DOHH2 (cell line): ENCODE measurements around the gene ANKRD22.
A peak's percentile ranks its signal among the peaks of the same experiment; 100 is the strongest.

Source experiments
- H3F3A ChIP-seq: fragments of 200-600 bp; sonication (generic), shearing (Covaris generic); 2 replicates; pipeline ENCODE4 v1.6.0; 2016; ENCODE audit warnings: antibody characterized with exemption, mild to moderate bottlenecking; ENCODE audit not compliant: control insufficient read depth, insufficient read depth
- H3K27ac ChIP-seq: fragments of 200-600 bp; sonication (generic); 2 replicates; pipeline ENCODE4 v1.5.1; 2014; ENCODE audit warnings: low read depth, mild to moderate bottlenecking, low read length, moderate library complexity
- H3K27me3 ChIP-seq: fragments of 200-600 bp; sonication (generic); 2 replicates; pipeline ENCODE4 v1.6.1; 2014; ENCODE audit warnings: mild to moderate bottlenecking, low read length, mixed read lengths; ENCODE audit not compliant: control insufficient read depth
- H3K36me3 ChIP-seq: fragments of 200-600 bp; sonication (generic); 2 replicates; pipeline ENCODE4 v1.6.1; 2014; ENCODE audit warnings: mild to moderate bottlenecking, low read length, moderate library complexity, mixed read lengths; ENCODE audit not compliant: control insufficient read depth
- H3K4me1 ChIP-seq: fragments of 200-600 bp; sonication (generic); 2 replicates; pipeline ENCODE4 v1.6.1; 2014; ENCODE audit warnings: mild to moderate bottlenecking, low read length, mixed read lengths; ENCODE audit not compliant: control insufficient read depth
- H3K4me2 ChIP-seq: fragments of 200-600 bp; sonication (generic); 2 replicates; pipeline ENCODE4 v1.6.0; 2014; ENCODE audit warnings: mild to moderate bottlenecking, low read length, moderate library complexity
- H3K4me3 ChIP-seq: fragments of 200-600 bp; sonication (generic); 2 replicates; pipeline ENCODE4 v1.5.1; 2014; ENCODE audit warnings: mild to moderate bottlenecking, low read length, mixed read lengths
- H3K79me2 ChIP-seq: fragments of 200-600 bp; sonication (generic); 2 replicates; pipeline ENCODE4 v1.6.1; 2014; ENCODE audit warnings: mild to moderate bottlenecking, low read length, mixed read lengths; ENCODE audit not compliant: control insufficient read depth
- H3K9me2 ChIP-seq: fragments of 200-600 bp; sonication (generic); replicated peaks from 2 replicates; pipeline ENCODE4 v1.6.1; 2014; ENCODE audit warnings: mild to moderate bottlenecking, low read length, mixed read lengths; ENCODE audit not compliant: control insufficient read depth
- H3K9me3 ChIP-seq: fragments of 200-600 bp; sonication (generic); 2 replicates; pipeline ENCODE4 v1.6.1; 2014; ENCODE audit warnings: antibody characterized with exemption, low read length, mixed read lengths; ENCODE audit not compliant: control insufficient read depth, insufficient read depth
- H4K20me1 ChIP-seq: fragments of 200-600 bp; sonication (generic); 2 replicates; pipeline ENCODE4 v1.6.0; 2014; ENCODE audit warnings: low read depth, mild to moderate bottlenecking, antibody characterized with exemption, low read length, moderate library complexity; ENCODE audit not compliant: control insufficient read depth, insufficient read depth
- EZH2phosphoT487 ChIP-seq: fragments of 200-600 bp; sonication (generic); IDR thresholded peaks from 2 replicates; pipeline ENCODE4 v1.6.1; 2017; ENCODE audit warnings: borderline replicate concordance, mild to moderate bottlenecking, antibody characterized with exemption, low read length, moderate library complexity, mixed read lengths
- TF ChIP-seq, protein P1 (sequence below): fragments of 200-600 bp; sonication (generic); IDR thresholded peaks from one replicate; pipeline ENCODE4 v1.5.1; 2014; ENCODE audit warnings: antibody characterized with exemption, mild to moderate bottlenecking, low read depth, low read length; ENCODE audit not compliant: poor library complexity, severe bottlenecking

The ANKRD22 gene

DNA sequence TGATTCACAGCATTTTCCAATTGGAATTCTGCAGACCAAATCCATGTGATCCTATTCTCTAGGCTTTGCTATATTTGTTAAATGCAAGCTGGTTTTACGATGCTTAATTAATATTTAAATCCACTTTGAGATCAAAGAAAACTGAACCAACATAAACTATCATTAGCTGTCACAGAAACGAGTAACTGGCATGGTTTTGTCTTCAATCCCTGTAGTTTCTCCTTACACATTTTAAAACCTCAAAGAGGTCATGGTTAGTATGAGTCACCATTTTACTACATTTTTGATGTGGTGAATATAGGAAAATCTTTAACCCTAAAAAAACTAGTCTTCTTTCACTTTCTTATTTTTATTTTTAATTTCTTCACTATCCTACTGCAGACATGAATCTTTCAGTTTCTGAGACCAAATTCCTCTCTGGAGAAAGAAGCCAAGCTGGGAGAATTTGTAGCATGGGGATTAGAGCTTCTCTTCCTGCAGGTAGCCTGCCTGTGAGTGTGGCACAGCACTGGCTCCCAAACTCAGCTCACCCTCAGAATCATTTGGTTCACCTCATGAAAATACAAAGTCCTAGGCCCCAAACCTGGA, 57.8 kb downstream of the ANKRD22 start:
- no peaks in the 10 kb centered on the region for H3F3A ChIP-seq
- no peaks in the 10 kb centered on the region for H3K4me1 ChIP-seq
- H3K27ac ChIP-seq, result no peak overlapping the region
- no peaks in the 10 kb centered on the region for H3K27me3 ChIP-seq
- no peaks in the 10 kb centered on the region for H3K36me3 ChIP-seq
- no peak overlapping the region for H3K4me2 ChIP-seq
- TF ChIP-seq EZH2phosphoT487, result no peak
- TF ChIP-seq, protein P1, sequence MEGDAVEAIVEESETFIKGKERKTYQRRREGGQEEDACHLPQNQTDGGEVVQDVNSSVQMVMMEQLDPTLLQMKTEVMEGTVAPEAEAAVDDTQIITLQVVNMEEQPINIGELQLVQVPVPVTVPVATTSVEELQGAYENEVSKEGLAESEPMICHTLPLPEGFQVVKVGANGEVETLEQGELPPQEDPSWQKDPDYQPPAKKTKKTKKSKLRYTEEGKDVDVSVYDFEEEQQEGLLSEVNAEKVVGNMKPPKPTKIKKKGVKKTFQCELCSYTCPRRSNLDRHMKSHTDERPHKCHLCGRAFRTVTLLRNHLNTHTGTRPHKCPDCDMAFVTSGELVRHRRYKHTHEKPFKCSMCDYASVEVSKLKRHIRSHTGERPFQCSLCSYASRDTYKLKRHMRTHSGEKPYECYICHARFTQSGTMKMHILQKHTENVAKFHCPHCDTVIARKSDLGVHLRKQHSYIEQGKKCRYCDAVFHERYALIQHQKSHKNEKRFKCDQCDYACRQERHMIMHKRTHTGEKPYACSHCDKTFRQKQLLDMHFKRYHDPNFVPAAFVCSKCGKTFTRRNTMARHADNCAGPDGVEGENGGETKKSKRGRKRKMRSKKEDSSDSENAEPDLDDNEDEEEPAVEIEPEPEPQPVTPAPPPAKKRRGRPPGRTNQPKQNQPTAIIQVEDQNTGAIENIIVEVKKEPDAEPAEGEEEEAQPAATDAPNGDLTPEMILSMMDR, result no peak
- no peaks in the 10 kb centered on the region for H3K9me3 ChIP-seq
- H3K9me2 ChIP-seq, result no peaks in the 10 kb centered on the region
- no peaks in the 10 kb centered on the region for H4K20me1 ChIP-seq
- H3K4me3 ChIP-seq, result no peak overlapping the region
- H3K79me2 ChIP-seq, result no peaks in the 10 kb centered on the region

DNA sequence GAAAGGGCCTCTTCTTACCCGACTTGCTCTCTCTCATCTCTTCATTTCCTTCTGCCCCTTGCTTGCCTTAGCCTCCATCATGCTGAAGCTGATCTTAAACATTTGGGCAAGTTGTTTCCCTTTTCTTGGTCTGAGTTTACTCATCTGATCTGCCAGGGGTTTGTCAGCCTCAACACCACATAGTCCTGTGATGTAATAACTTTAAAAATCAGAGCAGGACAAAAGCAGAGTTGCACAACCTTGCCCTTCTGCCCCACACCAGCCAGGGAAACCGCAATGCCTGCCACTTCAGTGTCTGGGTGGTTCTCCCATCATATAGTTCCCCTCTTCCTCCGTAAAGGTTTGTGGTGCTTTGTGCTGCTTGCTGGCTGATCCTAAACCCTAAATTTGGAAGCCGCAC, 59.0 kb downstream of the ANKRD22 start:
- Histone ChIP-seq H3K9me2 (no peaks in the 10 kb centered on the region), H4K20me1 (no peaks in the 10 kb centered on the region), H3K27me3 (no peaks in the 10 kb centered on the region), H3K4me3 (no peak overlapping the region), H3F3A (no peaks in the 10 kb centered on the region), H3K27ac (no peak overlapping the region), H3K79me2 (no peaks in the 10 kb centered on the region), H3K36me3 (no peaks in the 10 kb centered on the region), H3K4me2 (no peak overlapping the region), H3K4me1 (no peaks in the 10 kb centered on the region), H3K9me3 (no peaks in the 10 kb centered on the region)
- no peak for TF ChIP-seq EZH2phosphoT487
- TF ChIP-seq, protein P1, result no peak

DNA sequence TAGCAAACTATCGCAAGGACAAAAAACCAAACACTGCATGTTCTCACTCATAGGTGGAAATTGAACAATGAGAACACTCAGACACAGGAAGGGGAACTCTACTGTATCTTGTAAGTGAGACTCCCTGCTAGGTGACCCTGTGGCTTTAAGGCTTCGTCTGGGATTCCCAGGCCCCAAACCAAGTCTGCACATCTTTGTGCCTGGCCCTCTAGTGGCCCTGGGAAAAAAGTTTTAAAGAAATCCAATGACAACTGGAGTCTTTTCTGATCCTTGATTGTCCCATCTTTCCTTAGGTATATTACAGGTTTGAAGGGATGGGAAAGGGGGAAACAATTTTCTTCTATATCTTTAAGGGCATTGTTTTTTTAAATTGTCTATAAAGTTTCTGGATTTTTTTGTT, 59.7 kb downstream of the ANKRD22 start:
- no peak overlapping the region for H3K4me2 ChIP-seq
- H4K20me1 ChIP-seq, result no peaks in the 10 kb centered on the region
- H3K79me2 ChIP-seq, result no peaks in the 10 kb centered on the region
- no peaks in the 10 kb centered on the region for H3K36me3 ChIP-seq
- no peaks in the 10 kb centered on the region for H3K4me1 ChIP-seq
- TF ChIP-seq EZH2phosphoT487, result no peak
- TF ChIP-seq, protein P1, result peak; percentile 29
- H3K9me2 ChIP-seq, result no peaks in the 10 kb centered on the region
- no peak overlapping the region for H3K27ac ChIP-seq
- no peaks in the 10 kb centered on the region for H3K27me3 ChIP-seq
- H3F3A ChIP-seq, result no peaks in the 10 kb centered on the region
- H3K4me3 ChIP-seq, result no peak overlapping the region
- H3K9me3 ChIP-seq, result no peaks in the 10 kb centered on the region
